ENCODE results near the gene SLC1A2.

Gene SLC1A2

DNA sequence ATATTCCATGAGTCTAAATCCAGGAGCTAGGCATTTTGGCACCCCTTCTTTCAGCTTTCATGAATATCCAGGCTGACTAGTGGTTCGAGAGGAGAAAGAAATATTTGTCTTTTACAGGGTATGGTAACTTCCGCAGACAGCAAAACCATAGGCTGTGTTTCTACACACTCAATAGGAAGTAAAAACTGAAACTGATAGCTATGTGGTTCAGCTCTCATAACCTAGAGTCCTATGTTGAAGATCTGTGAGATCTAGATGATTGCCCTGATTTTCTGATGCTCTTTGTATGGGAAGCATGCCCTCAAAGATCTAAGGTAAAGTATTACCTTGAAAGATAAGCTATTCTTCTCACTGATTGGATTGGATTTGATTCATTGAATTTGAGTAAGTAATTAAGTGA, 162.1 kb downstream of the SLC1A2 start:
- H3K4me3 ChIP-seq (ENCODE audit: low read length), result no peak overlapping the region
- no peaks in the 10 kb centered on the region for H3K9me3 ChIP-seq (replicated peaks; ENCODE audit: low read length)
- H3K4me1 ChIP-seq (ENCODE audit: control insufficient read depth, insufficient read depth, low read length), result peaks cover 12% of the 10 kb centered on the region
- H3K27me3 ChIP-seq (ENCODE audit: control insufficient read depth, insufficient read depth, low read length), result no peaks in the 10 kb centered on the region
- no peaks in the 10 kb centered on the region for H3K36me3 ChIP-seq (ENCODE audit: insufficient read depth, low read length)
- no peak overlapping the region for H3K9ac ChIP-seq (ENCODE audit: low read depth, low read length)
- no peak overlapping the region for H3K4me2 ChIP-seq (ENCODE audit: low read length)

DNA sequence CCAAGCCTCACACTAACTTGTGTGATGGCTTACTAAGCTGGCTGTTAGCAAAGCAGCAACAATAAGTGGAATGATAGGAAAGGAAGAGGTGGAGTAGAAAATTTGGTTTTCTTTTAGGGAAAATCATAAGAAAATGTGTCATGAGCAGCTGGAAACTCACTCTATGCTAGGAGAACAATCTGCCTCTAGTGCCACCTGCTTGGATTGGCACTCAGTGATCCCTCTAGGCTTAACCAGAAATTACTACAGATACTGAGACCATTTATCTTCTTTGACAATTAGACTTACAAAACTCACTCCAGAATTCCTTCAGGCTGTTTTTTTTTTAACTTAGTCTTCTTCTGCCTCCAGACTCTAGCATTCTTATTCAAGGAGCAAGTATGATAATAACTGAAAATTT, 163.1 kb downstream of the SLC1A2 start:
- H3K4me3 ChIP-seq (ENCODE audit: low read length), result no peak overlapping the region
- H3K9me3 ChIP-seq (replicated peaks; ENCODE audit: low read length), result no peaks in the 10 kb centered on the region
- H3K4me1 ChIP-seq (ENCODE audit: control insufficient read depth, insufficient read depth, low read length), result peaks cover 12% of the 10 kb centered on the region
- H3K9ac ChIP-seq (ENCODE audit: low read depth, low read length), result no peak overlapping the region
- no peak overlapping the region for H3K4me2 ChIP-seq (ENCODE audit: low read length)
- no peaks in the 10 kb centered on the region for H3K36me3 ChIP-seq (ENCODE audit: insufficient read depth, low read length)
- no peaks in the 10 kb centered on the region for H3K27me3 ChIP-seq (ENCODE audit: control insufficient read depth, insufficient read depth, low read length)

DNA sequence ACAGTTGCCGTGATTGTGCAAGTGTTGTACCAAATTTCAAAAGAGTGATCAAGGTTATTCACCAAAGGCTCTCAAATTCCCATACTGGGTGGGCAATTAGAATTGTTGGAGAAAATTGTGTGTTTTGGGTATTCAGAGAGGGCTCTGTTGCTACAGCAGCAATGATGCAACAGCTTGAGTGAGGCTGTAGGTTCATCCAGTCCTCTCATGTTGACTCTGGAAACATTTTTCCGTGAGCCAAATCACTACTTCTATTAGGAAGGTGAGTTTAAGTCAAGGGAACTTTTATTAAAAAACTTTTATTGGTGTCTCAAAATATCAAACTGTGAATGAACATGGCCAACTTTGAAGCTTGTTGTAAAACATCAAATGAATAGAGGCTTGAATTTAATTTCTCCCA, 163.8 kb downstream of the SLC1A2 start:
- Histone ChIP-seq H3K9me3 (replicated peaks; ENCODE audit: low read length) (no peaks in the 10 kb centered on the region), H3K27me3 (ENCODE audit: control insufficient read depth, insufficient read depth, low read length) (no peaks in the 10 kb centered on the region), H3K36me3 (ENCODE audit: insufficient read depth, low read length) (no peaks in the 10 kb centered on the region), H3K4me2 (ENCODE audit: low read length) (no peak overlapping the region), H3K9ac (ENCODE audit: low read depth, low read length) (no peak overlapping the region), H3K4me3 (ENCODE audit: low read length) (no peak overlapping the region), H3K4me1 (ENCODE audit: control insufficient read depth, insufficient read depth, low read length) (peaks cover 6% of the 10 kb centered on the region)

DNA sequence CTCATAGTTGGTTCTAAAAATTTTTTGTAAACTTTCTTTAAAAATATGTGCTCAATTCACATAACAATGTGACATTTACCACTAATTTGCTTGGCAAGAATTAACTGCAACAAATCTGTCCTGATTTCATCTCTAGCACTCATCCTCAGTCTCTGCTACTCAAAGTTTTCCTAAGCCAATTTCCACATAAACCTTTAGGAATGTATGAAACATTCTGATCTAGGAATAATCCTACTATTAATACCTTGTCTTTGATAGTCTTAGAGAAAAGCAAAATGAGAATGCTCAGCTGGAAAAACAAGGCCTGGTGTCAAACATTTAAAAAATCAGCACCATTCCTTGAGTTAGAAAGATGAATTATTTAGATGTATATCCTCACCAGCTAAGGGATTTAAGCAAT, 166.1 kb downstream of the SLC1A2 start:
- no peaks in the 10 kb centered on the region for H3K27me3 ChIP-seq (ENCODE audit: control insufficient read depth, insufficient read depth, low read length)
- H3K36me3 ChIP-seq (ENCODE audit: insufficient read depth, low read length), result no peaks in the 10 kb centered on the region
- H3K4me2 ChIP-seq (ENCODE audit: low read length), result no peak overlapping the region
- H3K9me3 ChIP-seq (replicated peaks; ENCODE audit: low read length), result no peaks in the 10 kb centered on the region
- no peaks in the 10 kb centered on the region for H3K4me1 ChIP-seq (ENCODE audit: control insufficient read depth, insufficient read depth, low read length)
- no peak overlapping the region for H3K4me3 ChIP-seq (ENCODE audit: low read length)
- H3K9ac ChIP-seq (ENCODE audit: low read depth, low read length), result no peak overlapping the region

DNA sequence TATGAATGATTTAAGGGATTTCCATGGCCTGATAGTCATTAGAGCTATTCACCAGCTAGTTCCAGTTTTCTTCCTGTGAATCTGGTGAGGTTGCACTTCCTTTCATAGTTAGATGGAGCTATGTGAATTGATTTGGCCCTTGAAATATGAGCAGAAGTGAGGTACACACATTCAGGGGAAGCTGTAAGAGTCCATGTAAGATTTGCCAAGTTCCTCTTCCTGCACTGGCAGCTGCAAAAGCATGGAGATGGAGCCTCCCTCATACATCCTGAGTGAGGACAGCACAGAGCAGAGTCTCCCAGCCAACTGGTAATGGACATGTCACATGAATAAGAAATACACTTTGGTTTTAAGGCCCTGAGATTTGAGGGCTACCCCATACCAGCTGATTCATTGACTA, 168.7 kb downstream of the SLC1A2 start:
- Histone ChIP-seq H3K36me3 (ENCODE audit: insufficient read depth, low read length) (no peaks in the 10 kb centered on the region), H3K9me3 (replicated peaks; ENCODE audit: low read length) (no peaks in the 10 kb centered on the region), H3K4me3 (ENCODE audit: low read length) (no peak overlapping the region), H3K9ac (ENCODE audit: low read depth, low read length) (no peak overlapping the region), H3K27me3 (ENCODE audit: control insufficient read depth, insufficient read depth, low read length) (no peaks in the 10 kb centered on the region), H3K4me2 (ENCODE audit: low read length) (no peak overlapping the region), H3K4me1 (ENCODE audit: control insufficient read depth, insufficient read depth, low read length) (no peaks in the 10 kb centered on the region)

DNA sequence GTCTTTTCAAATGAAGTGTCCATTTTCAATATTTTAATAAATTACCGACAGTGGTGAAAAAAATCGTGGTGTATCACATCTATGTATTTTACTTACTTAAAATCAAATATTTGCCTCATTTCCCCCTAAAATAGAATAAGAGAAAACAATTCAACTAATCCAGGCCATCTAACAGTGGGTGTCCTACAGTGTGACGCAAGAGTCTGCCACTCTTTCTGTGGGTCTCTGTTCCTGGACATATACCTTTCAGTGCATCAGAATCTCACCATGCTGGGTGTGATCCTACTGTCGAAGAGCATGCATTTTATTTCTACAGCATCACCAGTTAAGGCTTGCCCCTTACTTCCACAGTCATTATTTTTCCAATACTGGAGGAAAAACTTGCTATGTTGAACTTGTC, 169.2 kb downstream of the SLC1A2 start:
- Histone ChIP-seq H3K9me3 (replicated peaks; ENCODE audit: low read length) (no peaks in the 10 kb centered on the region), H3K4me2 (ENCODE audit: low read length) (no peak overlapping the region), H3K27me3 (ENCODE audit: control insufficient read depth, insufficient read depth, low read length) (no peaks in the 10 kb centered on the region), H3K9ac (ENCODE audit: low read depth, low read length) (no peak overlapping the region), H3K4me3 (ENCODE audit: low read length) (no peak overlapping the region), H3K36me3 (ENCODE audit: insufficient read depth, low read length) (no peaks in the 10 kb centered on the region), H3K4me1 (ENCODE audit: control insufficient read depth, insufficient read depth, low read length) (no peaks in the 10 kb centered on the region)

DNA sequence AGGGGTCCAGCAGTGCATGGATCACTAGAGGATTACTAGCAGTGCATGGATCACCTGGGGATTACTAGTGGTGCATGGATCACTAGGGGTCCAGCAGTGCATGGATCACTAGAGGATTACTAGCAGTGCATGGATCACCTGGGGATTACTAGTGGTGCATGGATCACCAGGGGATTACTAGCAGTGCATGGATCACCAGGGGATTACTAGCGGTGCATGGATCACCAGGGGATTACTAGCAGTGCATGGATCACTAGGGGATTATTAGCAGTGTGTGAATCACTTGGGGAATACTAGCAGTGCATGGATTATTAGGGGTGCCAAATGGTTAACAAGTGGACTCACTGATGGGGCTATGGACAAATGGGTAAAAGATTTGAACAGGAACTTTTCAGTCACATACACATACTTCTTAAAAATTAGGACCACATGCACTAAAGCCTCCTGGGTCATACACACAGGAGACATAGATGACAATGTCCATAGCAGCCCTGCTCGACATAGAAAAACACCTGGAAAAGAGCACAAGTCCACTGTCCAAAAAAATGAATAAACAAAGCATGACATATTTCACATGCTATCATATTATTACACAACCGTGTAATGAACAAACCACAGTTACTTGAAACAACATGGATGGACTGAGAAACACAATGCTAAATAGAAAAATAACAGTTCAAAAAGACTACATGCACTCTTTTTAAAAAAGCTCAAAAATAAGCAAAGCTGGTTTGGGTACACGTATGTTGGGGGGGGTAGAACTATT, 170.6 kb downstream of the SLC1A2 start:
- Histone ChIP-seq H3K36me3 (ENCODE audit: insufficient read depth, low read length) (no peaks in the 10 kb centered on the region), H3K4me3 (ENCODE audit: low read length) (no peak overlapping the region), H3K4me2 (ENCODE audit: low read length) (no peak overlapping the region), H3K27me3 (ENCODE audit: control insufficient read depth, insufficient read depth, low read length) (no peaks in the 10 kb centered on the region), H3K9ac (ENCODE audit: low read depth, low read length) (no peak overlapping the region), H3K4me1 (ENCODE audit: control insufficient read depth, insufficient read depth, low read length) (no peaks in the 10 kb centered on the region), H3K9me3 (replicated peaks; ENCODE audit: low read length) (no peaks in the 10 kb centered on the region)

DNA sequence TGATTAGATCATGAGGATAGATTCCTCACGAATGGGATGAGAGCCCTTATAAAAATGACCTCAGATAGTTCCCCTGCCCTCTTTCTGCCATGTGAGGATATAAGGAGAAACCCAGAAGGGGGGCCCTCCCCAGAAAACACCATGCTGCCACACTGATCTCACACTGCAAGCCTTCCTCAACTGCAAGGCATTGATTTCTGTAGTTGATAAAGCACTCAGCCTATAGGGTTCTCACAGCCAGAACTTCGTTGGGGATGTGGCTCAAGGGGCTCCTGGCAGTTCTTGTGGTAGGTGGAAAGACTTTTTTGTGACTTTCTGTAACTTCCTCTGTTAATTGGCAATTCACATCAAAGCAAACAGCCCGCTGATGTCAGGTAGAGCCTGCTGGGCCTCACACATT, 171.5 kb downstream of the SLC1A2 start:
- Histone ChIP-seq H3K4me2 (ENCODE audit: low read length) (no peak overlapping the region), H3K4me1 (ENCODE audit: control insufficient read depth, insufficient read depth, low read length) (peaks cover 6% of the 10 kb centered on the region), H3K9ac (ENCODE audit: low read depth, low read length) (no peak overlapping the region), H3K36me3 (ENCODE audit: insufficient read depth, low read length) (no peaks in the 10 kb centered on the region), H3K9me3 (replicated peaks; ENCODE audit: low read length) (no peaks in the 10 kb centered on the region), H3K27me3 (ENCODE audit: control insufficient read depth, insufficient read depth, low read length) (no peaks in the 10 kb centered on the region), H3K4me3 (ENCODE audit: low read length) (no peak overlapping the region)

DNA sequence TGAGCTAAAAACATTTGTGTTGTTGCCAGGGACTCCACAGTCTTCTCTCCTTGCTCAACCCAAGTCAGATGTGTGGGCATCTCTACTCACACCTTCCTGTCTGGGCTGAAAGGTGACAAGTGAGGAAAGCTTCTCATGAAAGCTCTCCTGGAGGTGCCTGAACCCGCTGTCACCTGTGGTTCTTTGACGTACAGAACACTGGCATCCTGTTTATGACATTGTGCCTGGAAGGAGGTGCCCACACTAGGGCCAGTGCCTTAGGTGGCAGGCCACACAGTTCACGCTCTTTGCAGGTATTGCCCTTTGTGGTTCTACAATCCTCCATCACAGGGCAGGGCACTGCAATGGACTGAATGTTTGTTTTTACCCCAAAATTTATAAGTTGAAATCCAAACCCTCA, 171.9 kb downstream of the SLC1A2 start:
- no peak overlapping the region for H3K9ac ChIP-seq (ENCODE audit: low read depth, low read length)
- peaks cover 10% of the 10 kb centered on the region for H3K4me1 ChIP-seq (ENCODE audit: control insufficient read depth, insufficient read depth, low read length)
- H3K4me2 ChIP-seq (ENCODE audit: low read length), result no peak overlapping the region
- no peaks in the 10 kb centered on the region for H3K9me3 ChIP-seq (replicated peaks; ENCODE audit: low read length)
- H3K36me3 ChIP-seq (ENCODE audit: insufficient read depth, low read length), result no peaks in the 10 kb centered on the region
- no peaks in the 10 kb centered on the region for H3K27me3 ChIP-seq (ENCODE audit: control insufficient read depth, insufficient read depth, low read length)
- H3K4me3 ChIP-seq (ENCODE audit: low read length), result no peak overlapping the region

DNA sequence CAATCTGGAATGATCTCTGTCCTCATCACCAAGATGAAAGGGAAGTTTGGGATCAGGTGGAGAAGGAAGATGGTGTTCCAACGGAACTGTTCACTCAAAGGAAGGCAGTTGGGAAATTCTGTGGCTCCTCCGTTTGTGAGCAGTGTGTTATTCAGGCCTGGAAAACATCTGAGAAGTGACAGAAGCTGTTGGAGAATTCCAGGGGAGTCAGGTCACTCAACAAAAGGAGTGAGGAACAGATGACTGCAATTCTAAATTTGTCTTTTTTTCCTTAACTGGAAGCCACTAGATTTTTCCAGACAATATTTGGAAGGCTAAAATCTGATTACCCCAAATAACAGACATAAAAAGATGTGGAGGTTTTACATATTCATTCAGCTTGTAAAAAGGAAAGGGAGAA, 172.6 kb downstream of the SLC1A2 start:
- H3K27me3 ChIP-seq (ENCODE audit: control insufficient read depth, insufficient read depth, low read length), result no peaks in the 10 kb centered on the region
- H3K36me3 ChIP-seq (ENCODE audit: insufficient read depth, low read length), result no peaks in the 10 kb centered on the region
- no peaks in the 10 kb centered on the region for H3K9me3 ChIP-seq (replicated peaks; ENCODE audit: low read length)
- no peak overlapping the region for H3K4me2 ChIP-seq (ENCODE audit: low read length)
- H3K9ac ChIP-seq (ENCODE audit: low read depth, low read length), result no peak overlapping the region
- peaks cover 16% of the 10 kb centered on the region for H3K4me1 ChIP-seq (ENCODE audit: control insufficient read depth, insufficient read depth, low read length)
- no peak overlapping the region for H3K4me3 ChIP-seq (ENCODE audit: low read length)

DNA sequence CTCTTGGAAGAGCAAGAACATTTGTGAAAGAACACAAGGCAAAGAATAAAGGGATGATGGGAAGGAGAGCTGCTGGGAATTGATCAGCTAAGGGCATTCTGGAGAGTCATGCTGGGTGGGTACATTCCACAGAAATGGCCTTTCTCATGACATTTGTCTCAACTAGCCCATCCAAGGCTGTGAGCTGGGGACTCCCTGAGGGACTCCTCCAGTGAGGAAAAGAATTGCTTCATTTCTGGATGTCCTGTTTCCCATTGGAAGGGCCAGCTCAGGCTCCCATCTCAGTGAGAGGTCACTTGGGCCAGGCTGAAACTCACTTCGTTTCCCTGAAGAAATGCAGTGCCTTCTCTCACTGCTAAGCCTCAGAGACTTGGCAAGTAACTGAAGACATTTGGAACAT, 173.6 kb downstream of the SLC1A2 start:
- Histone ChIP-seq H3K9ac (ENCODE audit: low read depth, low read length) (no peak overlapping the region), H3K36me3 (ENCODE audit: insufficient read depth, low read length) (no peaks in the 10 kb centered on the region), H3K9me3 (replicated peaks; ENCODE audit: low read length) (no peaks in the 10 kb centered on the region), H3K4me2 (ENCODE audit: low read length) (no peak overlapping the region), H3K27me3 (ENCODE audit: control insufficient read depth, insufficient read depth, low read length) (no peaks in the 10 kb centered on the region), H3K4me1 (ENCODE audit: control insufficient read depth, insufficient read depth, low read length) (peaks cover 23% of the 10 kb centered on the region), H3K4me3 (ENCODE audit: low read length) (no peak overlapping the region)

DNA sequence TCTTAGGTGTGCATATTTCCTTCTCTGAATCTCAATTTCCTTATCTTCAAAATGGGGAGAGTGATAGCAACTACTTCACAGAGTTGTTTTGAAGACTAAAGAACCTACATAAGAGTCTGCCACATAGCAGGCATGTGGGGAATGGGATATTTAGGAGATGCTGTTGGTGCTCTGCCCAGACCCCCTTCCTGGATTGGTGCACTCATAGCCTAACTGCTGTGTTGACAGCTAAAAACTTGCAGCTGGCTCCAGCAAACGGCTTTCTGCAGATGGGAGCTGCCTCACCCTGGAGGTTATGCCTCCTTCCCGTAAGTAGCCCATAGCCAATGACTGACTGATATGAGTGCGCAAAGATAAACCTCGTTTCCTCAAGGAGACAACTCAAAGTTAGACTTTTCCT, 174.3 kb downstream of the SLC1A2 start:
- H3K9ac ChIP-seq (ENCODE audit: low read depth, low read length), result no peak overlapping the region
- no peaks in the 10 kb centered on the region for H3K9me3 ChIP-seq (replicated peaks; ENCODE audit: low read length)
- no peaks in the 10 kb centered on the region for H3K27me3 ChIP-seq (ENCODE audit: control insufficient read depth, insufficient read depth, low read length)
- peaks cover 23% of the 10 kb centered on the region for H3K4me1 ChIP-seq (ENCODE audit: control insufficient read depth, insufficient read depth, low read length)
- H3K4me3 ChIP-seq (ENCODE audit: low read length), result no peak overlapping the region
- no peak overlapping the region for H3K4me2 ChIP-seq (ENCODE audit: low read length)
- H3K36me3 ChIP-seq (ENCODE audit: insufficient read depth, low read length), result no peaks in the 10 kb centered on the region
